ENCODE data around the gene MARCKSL1.

MARCKSL1 gene

DNA sequence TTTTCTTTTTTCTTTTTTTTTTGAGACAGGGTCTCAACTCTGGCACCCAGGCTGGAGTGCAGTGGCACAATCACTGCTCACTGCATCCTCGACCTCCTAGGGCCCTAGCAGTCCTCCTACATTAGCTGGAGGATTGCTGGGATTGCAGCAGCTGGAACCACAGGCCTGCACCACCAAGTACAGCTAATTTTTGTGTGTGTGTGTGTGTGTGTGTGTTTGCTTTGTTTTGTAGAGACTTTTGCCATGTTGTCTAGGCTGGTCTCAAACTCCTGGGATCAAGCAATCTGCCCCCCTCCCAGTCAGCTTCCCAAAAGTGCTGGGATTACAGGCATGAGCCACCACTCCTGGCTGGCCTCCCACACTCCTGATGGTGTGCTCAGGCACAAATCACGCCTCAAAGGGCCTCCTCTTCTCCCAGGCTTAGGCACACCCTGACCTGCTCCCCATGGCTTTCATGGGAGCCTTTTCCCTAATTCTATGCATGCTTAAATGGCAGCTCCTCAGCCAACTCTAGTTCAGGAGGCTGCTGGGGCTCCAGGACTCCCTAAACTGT, 16.9 kb upstream of the MARCKSL1 start:
- DNase-seq, result no peak

- no peak for DNase-seq
Observed at GRCh38 chr1:32352239-32352745, 16.3 kb upstream of the MARCKSL1 start.

DNA sequence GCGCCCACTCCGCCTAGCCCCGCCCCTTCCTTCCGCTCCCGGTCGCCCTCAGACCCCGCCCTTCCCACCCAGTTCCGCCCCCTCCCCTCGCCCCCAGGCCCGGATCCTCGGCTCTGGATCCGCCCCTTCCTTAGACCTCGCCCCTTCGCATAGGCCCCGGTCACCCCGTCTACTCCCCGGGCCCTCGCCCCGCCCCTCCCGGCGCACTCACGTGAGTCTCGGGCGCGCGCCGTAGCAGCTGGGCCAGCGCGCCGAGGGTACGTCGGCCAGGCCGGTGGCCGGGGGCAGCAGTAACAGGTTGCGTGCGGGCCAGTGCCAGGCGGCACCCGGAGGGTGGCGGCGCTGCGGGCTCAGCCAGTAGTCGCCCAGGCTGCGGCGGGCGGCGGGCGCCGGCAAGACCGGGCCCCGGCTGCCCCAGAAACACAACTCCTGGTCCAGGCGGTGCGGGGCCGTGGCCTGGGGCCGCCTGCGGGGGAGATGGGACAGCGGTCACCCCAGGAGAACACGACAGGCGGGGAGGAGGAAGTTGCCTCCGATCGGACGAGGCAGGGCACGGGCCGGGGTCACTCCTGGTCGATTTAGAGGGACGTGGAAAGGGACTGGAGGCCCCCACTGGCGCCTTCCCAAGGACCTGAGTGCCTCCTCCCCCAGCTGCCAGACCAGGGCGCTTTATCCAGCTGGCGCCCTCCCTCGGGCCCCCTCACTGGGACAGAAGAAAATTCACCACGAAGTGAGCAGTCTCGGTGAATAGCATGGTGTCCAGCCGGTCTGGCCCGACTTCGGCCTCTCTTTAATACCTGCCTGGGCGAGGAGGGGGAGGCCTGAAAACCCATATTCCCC, 15.6 kb upstream of the MARCKSL1 start:
- peak; percentile 97 to 99 for DNase-seq

GRCh38 chr1:32350785-32351398, 14.9 kb upstream of the MARCKSL1 start:
- DNase-seq, result peak in 1 of 2 experiments; percentile 91

DNA sequence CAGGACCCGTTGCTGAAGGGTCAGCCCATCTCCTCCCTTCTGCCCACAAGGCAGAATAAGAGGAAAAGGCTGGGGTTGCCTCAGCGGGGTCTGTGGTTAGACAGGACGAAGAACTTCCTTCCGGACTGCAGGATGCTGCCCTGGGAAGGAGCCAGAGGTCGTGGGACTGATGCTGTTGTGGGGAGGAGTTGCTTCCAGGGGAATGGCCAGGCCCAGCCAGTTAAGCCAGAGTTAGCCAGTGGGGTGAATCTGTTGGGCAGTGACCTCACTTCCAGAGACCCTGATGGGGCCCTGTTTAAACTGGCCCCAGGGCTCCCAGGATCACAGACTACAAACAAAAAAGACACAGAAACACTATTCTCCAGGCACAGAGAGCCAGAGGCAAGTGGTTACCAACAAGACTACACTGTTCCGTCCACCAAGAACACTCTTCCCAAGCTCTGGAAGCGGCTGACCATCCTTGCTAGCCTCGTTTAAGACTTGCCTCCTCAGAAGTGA, 13.2 kb upstream of the MARCKSL1 start:
- DNase-seq, result no peak

- no peak for DNase-seq
Observed at GRCh38 chr1:32346532-32347157, 10.6 kb upstream of the MARCKSL1 start.

- DNase-seq, result no peak
Observed at GRCh38 chr1:32345289-32345827, 9.3 kb upstream of the MARCKSL1 start.

- no peak for DNase-seq
Observed at GRCh38 chr1:32342704-32343103, 6.7 kb upstream of the MARCKSL1 start.

- no peak for DNase-seq
Observed at GRCh38 chr1:32341971-32342370, 5.9 kb upstream of the MARCKSL1 start.

GRCh38 chr1:32341186-32341757, 5.2 kb upstream of the MARCKSL1 start:
- no peak for DNase-seq

DNA sequence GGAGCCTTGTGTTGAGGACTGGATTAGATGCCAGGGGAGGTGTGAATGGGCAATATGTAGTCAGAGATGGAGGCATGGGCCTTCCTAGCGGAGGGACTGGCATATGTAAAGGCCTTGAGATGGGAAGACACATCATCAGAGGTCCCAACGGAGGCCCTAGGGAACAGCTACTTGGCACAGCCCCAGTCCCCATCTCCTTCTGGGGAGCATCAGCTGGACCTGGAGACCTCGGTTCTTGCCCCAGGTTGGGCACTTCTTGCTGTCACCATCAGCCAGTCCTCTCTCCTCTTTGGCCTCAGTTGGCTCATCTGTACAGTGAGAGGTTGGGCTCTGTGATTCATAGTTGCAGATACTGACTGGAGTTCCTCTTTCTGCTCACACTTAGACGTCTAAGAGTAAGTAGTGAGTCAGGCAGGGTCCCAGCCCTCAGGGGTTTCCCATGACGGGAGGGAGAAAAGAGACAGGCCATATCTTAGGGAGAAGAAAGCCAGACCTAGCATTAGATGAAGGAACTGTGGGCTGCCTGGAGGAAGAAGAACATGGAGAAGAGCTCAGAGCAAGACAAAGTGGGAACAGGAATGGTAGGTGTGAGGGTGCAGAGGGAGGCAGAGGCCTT, 3.4 kb upstream of the MARCKSL1 start:
- DNase-seq, result no peak

GRCh38 chr1:32338637-32339145, 2.7 kb upstream of the MARCKSL1 start:
- DNase-seq, result no peak

GRCh38 chr1:32337855-32338636, 2.0 kb upstream of the MARCKSL1 start:
- DNase-seq, result no peak

DNA sequence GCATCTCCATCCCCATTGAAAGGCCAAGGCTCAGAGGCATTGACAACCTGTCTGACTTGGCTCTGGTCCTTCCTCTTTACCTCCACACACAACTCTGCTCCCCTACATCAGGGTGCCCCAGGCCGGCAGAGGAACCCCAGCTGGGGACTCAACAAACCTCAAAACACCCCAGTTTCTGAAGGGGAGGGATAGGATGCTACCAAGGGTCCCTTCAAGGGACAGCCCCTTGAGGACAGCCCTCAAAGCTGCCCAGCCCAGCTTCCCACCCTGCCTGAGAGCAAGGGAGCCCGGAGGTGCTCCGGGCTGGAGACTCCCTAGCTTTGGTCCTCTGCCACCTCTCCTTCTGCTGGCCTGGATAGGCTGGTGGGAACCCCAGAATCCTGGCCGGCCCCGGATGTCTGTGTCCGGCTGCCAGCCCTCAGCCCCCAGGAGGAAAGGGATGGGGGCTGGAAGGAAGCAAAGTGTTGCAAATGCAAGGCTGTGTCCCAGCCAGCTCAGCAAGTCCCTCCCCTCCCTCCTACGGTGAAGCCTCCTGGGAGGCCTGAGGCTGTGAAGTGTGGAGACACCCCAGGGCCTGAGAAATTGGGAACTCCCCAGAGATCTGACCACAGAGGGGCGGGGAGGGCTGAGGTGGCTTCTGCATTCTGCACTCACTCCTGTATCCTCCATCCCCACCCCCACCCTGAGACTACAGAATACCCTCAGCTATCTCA, 1.1 kb upstream of the MARCKSL1 start:
- no peak for DNase-seq

DNA sequence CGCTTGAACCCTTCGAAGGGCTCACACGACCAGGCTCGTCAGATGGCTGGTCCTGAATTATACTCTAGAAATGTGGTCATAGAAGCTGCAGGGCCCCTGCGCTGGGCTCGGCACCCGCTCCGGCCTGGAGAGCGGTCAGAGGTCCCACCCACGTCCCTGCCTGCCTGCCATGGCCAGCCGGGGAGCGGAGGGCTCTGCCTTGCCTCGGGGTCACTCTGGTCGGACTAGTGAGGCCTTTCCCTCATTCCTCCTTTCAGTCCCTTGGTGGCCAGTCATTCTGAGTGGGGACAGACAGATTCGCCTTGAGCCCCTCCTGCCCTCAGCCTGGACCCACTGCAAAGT, 529 bp upstream of the MARCKSL1 start:
- no peak for DNase-seq

DNA sequence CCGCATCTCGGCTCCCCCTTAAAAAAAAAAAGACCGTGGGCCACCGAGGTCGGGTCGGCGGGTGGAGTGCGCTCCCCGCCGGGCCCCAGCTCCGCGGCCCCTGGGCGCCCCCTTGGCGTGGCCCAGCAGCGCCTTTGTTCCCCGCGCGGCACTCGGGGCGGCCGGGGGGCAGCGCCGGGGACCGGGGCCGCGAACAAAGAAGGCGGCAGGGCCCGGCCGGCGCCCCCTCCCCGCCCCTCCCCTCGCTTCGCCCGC, 571 bp downstream of the MARCKSL1 start:
- DNase-seq, result no peak

- DNase-seq, result peak; percentile 64 to 80
Observed at GRCh38 chr1:32334864-32335534, 1.0 kb downstream of the MARCKSL1 start.

DNA sequence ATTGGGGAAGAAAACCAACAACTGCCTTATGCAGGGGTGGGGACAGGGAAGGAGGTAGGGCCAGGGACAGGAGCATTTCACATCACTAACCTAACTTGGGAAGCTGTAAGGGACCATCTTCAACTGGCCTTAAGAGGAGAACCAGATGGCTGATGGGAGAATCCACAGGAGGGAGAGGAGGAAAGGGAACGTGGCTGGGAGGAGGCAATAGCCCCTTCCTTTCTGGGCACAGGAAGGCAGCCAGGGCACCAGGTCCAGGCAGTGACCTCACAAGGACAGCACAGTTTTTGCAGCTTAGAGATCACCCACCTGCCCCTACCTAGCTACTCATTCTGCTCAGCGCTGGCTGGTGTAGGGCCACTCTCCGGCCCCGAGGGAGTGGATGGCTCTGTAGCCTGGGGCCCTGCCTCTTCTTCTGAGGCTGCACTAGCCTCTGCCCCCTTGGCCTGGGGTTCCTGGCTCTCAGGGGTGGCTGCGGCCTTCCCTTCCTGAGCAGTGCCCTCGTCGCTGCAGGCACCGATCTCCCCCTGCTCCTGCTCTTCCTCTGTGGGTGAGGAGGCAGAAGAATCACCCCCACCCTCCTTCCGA, 1.7 kb downstream of the MARCKSL1 start:
- DNase-seq, result peak in 1 of 2 experiments; percentile 30

- no peak for DNase-seq
Observed at GRCh38 chr1:32333251-32333963, 2.6 kb downstream of the MARCKSL1 start.

Data from NCI-H2081 (cell line).